HG02852 (cell line): Measurements from ENCODE around the gene AGL.
"Not testable (repeated sequence)": the region's sequence is repeated elsewhere in the genome, so short reads cannot be mapped to it uniquely, and the experiment has no call there.

Experiments used
- ATAC-seq: cut with Tn5 transposase; IDR thresholded peaks from one replicate; pipeline ENCODE4 v1.9.1; 2021; ENCODE audit warnings: mild to moderate bottlenecking, moderate library complexity; ENCODE audit not compliant: unreplicated experiment

The AGL gene

GRCh38 chr1:99850459-99851291, 514 bp downstream of the AGL start:
- ATAC-seq: no peak

- no peak for ATAC-seq
Observed at GRCh38 chr1:99851850-99852454, 1.8 kb downstream of the AGL start.

DNA sequence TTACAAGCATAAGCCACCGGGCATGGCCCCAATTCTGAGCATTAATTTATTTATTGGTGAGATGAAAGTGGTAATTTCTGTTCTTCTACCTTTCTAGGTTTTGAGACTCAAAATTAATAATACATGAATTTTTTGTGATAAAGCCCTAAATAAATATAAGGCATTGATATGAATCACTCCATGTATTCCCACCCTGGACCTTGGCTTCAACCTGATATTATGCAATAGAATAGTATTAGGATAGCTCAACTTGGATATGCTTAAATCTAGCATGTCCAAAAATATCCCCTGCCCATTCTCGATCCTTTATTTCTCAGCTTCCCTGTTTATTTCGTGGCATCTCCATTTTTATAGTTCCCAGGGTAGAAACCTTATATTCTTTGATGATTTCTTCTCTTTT, 2.5 kb downstream of the AGL start:
- no peak for ATAC-seq

DNA sequence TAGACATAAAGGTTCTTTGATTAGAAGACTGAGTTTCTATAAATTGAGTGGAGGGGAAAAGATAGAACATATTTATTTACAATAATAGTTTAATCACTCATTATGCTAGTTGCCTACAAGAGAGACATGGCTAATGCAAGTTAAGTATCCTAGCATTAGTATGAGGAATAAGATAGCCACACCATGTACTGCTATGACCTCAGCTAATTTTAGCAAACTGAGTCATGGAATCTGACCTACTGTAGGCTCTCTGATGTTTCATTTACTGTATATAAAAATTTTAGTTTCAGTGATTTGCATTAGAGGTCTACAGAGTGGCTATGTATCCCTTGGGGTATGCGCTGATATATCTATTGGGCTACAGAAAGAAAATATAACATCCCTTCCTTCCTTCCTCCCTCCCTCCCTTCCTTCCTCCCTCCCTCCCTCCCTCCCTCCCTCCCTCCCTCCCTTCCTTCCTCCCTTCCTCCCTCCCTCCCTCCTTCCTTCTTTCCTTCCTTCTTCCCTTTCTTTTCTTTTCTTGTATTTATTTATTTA, 5.8 kb downstream of the AGL start:
- no peak for ATAC-seq

DNA sequence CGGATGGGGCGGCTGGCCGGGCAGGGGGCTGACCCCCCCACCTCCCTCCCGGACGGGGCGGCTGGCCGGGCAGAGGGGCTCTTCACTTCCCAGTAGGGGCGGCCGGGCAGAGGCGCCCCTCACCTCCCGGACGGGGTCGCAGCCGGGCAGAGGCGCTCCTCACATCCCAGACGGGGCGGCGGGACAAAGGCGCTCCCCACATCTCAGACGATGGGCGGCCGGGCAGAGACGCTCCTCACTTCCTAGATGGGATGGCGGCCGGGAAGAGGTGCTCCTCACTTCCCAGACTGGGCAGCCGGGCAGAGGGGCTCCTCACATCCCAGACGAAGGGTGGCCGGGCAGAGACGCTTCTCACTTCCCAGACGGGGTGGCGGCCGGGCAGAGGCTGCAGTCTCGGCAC, 6.9 kb downstream of the AGL start:
- not testable (repeated sequence) for ATAC-seq

GRCh38 chr1:99858286-99858685, 8.1 kb downstream of the AGL start:
- ATAC-seq: no peak

DNA sequence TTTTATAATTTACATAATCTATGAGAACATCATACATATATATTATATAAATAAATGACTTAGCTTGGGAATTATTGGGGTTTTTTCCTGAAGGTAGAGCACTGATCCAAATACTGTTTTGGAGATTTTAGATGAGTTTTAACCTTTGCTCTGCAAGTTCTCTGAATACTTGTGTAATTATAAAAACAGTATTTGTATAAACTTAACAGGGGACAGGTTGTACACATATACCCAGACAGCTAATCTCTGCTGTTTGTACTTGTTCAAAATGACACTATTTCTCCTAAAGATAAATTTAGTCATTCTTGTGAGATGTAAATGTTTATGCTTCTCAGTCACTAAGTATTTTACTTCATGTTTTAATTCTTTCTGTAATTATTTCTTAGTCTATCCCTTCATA, 8.7 kb downstream of the AGL start:
- no peak for ATAC-seq

DNA sequence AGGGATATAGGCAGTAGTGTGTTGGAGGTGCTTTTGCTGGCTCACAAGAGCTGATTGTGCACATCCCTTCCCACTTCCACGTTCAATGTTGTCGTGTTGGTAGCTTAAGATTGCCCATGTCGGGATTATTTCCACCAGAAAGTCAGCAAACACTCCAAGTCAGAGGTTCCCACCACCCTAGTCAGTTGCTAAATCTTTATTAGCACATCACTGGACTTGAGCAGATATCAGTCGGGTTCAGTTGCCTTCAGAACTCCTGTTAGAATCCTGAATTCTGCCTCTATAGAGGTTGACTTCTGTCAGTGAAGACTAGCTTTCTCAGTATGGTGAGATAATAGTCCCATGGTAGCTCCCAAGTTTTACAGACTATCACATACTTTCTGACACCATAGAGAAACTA, 10.5 kb downstream of the AGL start:
- ATAC-seq: no peak

DNA sequence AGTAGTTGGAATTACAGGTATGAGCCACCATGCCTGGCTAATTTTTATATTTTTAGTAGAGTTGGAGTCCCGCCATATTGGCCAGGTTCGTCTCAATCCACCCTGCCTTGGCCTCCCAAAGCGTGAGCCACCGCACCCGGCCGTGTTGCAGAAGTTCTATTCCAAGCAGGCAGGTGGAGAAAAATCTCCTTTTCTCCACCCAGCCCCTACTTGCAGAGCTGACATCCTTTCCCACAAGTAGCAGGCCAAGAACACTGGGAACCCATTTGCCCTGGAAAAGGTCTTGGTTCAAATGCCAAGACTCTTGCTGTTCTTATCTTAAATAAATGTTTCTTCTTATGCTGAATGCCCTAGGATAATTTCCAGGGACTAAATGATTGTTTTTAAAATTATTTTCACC, 17.5 kb downstream of the AGL start:
- ATAC-seq: no peak

GRCh38 chr1:99869304-99869703, 19.1 kb downstream of the AGL start:
- no peak for ATAC-seq

DNA sequence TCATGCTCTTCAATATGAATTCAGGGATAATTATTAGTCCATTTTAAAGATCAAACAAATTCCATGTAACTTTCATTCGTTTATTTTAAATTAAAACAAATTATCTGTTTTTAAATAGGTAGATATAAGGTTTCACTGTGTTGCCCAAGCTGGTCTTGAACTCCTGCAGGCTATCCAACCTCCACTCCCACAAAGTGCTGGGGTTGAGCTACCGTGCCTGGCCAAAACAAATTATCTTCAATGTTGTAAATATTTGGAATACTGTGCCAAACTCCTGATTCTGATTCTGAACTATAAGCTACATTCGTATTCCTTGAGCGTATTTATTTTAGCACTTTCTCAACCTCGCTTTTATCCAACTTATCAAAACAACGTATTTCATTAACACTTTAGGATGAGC, 19.6 kb downstream of the AGL start:
- no peak for ATAC-seq

GRCh38 chr1:99872063-99872462, 21.9 kb downstream of the AGL start:
- ATAC-seq: no peak

DNA sequence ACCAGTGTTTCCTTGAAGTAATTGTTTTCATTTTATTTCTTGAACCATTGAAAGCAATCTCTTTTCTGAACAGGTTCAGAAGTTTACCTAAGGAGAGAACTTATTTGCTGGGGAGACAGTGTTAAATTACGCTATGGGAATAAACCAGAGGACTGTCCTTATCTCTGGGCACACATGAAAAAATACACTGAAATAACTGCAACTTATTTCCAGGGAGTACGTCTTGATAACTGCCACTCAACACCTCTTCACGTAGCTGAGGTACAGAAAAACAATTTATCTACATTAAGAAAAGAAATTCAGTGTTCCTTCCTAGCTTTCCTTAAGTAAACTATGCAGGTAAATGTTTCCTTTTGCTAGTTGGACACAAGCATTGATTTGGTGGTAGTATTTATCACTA, 27.4 kb downstream of the AGL start:
- ATAC-seq: no peak

- no peak for ATAC-seq
Observed at GRCh38 chr1:99886179-99886578, 36.0 kb downstream of the AGL start.

- no peak for ATAC-seq
Observed at GRCh38 chr1:99886841-99887240, 36.7 kb downstream of the AGL start.

- ATAC-seq: no peak
Observed at GRCh38 chr1:99887890-99888289, 37.7 kb downstream of the AGL start.

DNA sequence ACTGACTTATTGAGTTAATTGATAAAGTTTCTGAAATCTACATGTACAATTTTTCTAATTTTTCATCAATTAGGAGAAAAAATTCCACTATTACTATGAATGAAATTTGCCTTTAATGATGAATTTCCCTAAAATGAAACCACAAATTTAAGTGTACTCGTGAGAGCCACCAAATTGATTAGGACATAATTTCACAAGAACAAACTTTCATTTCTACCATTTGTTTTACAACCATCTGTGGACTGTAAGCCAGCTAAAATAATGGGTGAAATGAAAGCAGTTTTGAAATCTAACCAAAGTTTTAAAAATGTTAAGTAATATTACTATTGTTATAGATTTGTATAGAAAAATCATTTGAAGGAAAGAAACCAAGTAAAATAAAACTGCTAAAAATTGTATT, 41.8 kb downstream of the AGL start:
- ATAC-seq: no peak

- not testable (repeated sequence) for ATAC-seq
Observed at GRCh38 chr1:99903278-99903677, 53.1 kb downstream of the AGL start.

GRCh38 chr1:99906535-99906934, 56.4 kb downstream of the AGL start:
- ATAC-seq: no peak

DNA sequence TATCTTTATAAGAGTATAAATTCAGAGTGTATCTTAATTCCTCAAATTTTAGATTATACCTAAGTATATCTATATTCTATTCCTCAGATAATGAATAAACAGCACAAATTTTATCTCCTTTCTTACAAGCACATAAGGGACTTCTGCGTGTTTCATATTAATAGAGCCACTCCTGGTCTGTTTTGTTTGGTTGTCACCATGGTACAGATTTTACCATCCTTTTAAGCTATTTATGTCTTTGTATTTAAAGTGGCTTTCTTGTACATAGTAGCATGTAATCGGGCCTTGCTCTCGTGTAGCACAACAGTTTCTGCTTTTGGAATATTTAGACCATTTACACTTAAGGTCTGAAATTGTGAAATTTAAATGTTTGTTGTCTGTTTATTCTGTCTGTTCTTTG, 67.1 kb downstream of the AGL start:
- no peak for ATAC-seq

DNA sequence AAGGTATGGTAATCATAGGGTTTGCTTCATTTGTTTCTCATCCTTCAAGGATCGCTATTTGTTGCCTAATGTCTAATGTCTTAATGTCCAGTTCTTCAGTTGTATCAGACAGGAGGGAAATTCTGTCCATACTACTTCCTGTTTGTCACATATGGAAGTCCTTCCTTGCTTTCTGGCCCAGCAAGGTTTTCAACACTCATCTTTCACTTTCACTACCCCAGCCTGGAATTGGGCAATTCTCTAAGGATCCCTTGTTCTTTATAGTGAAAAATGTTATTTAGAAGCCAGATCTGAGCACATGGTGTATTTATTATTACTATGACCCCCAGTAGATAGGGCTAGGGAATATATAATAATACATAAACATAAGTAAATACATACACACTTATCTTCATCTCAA, 69.1 kb downstream of the AGL start:
- no peak for ATAC-seq

- no peak for ATAC-seq
Observed at GRCh38 chr1:99934801-99935200, 84.6 kb downstream of the AGL start.
